Measurements from ENCODE around the gene SAFB2. TPM values are rescaled to one million over a fixed set of nuclear protein-coding genes. Genes with fewer than 3 reads are reported as not detected.
"Not testable (repeated sequence)": the region's sequence is repeated elsewhere in the genome, so short reads cannot be mapped to it uniquely, and the experiment has no call there.

The SAFB2 gene
- polyA plus RNA-seq, 1 donor from 2014 or later: 40.1 TPM

DNA sequence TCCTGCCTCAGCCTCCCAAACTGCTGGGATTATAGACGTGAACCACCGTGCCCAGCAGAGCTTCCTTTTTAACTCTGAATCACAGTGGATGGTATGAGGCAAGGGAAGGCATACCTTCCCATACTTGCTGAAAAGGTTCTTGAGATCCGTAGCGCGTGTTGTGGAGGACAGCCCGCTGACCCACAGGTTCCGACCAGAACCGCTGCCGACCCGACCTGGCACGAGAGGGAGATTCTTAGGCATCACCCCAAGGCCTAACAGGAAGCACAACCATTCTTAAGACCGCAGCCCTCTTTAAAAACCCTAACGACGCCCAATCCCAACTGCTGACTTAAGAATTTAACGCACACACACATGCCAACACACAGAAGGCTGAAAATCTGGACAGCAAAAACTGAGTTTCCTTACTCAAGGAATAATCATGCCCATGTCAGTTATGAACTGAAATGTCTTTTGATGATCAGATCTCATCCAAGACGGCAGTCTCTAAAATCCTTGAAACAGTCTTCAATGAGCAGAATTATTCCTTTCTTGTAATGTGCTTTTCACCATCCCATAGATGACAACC lies 12.6 kb downstream of the SAFB2 start:
- Histone ChIP-seq H3K9me2 (ENCODE audit: insufficient read depth, low read length) (no peaks in the 10 kb centered on the region), H3K4me2 (ENCODE audit: low read length) (no peak overlapping the region), H3F3A (ENCODE audit: insufficient read depth, low read length, poor library complexity, severe bottlenecking) (no peaks in the 10 kb centered on the region), H4K20me1 (ENCODE audit: insufficient read depth) (no peaks in the 10 kb centered on the region), H3K36me3 (ENCODE audit: insufficient read depth, low read length) (peaks cover 3% of the 10 kb centered on the region), H3K27ac (ENCODE audit: low read length) (no peak overlapping the region), H3K27me3 (ENCODE audit: insufficient read depth, low read depth, low read length) (no peaks in the 10 kb centered on the region), H3K79me2 (replicated peaks; ENCODE audit: insufficient read depth, low read length) (peaks cover 6% of the 10 kb centered on the region), H3K9me3 (ENCODE audit: low read length) (no peaks in the 10 kb centered on the region), H2AFZ (ENCODE audit: low read depth, low read length) (no peak overlapping the region), H3K9ac (ENCODE audit: low read length) (no peak overlapping the region), H3K4me3 (ENCODE audit: low read length) (no peak overlapping the region)
- TF ChIP-seq TAF1 (IDR thresholded peaks at IDR 0.05; ENCODE audit: low read depth) (no peak), EP300 (conservative IDR thresholded peaks at IDR 0.05; ENCODE audit: poor library complexity, severe bottlenecking) (no peak), SMC3 (conservative IDR thresholded peaks at IDR 0.05; ENCODE audit: poor library complexity) (no peak), MXI1 (conservative IDR thresholded peaks at IDR 0.05; ENCODE audit: poor library complexity, severe bottlenecking) (no peak), EZH2 (IDR thresholded peaks at IDR 0.05; ENCODE audit: borderline replicate concordance, insufficient read depth, low read length, poor library complexity, severe bottlenecking) (no peak), POLR2AphosphoS5 (IDR thresholded peaks at IDR 0.05) (no peak), RAD21 (conservative IDR thresholded peaks at IDR 0.05) (no peak)
- TF ChIP-seq, protein P1, sequence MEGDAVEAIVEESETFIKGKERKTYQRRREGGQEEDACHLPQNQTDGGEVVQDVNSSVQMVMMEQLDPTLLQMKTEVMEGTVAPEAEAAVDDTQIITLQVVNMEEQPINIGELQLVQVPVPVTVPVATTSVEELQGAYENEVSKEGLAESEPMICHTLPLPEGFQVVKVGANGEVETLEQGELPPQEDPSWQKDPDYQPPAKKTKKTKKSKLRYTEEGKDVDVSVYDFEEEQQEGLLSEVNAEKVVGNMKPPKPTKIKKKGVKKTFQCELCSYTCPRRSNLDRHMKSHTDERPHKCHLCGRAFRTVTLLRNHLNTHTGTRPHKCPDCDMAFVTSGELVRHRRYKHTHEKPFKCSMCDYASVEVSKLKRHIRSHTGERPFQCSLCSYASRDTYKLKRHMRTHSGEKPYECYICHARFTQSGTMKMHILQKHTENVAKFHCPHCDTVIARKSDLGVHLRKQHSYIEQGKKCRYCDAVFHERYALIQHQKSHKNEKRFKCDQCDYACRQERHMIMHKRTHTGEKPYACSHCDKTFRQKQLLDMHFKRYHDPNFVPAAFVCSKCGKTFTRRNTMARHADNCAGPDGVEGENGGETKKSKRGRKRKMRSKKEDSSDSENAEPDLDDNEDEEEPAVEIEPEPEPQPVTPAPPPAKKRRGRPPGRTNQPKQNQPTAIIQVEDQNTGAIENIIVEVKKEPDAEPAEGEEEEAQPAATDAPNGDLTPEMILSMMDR (IDR thresholded peaks at IDR 0.05; ENCODE audit: poor library complexity, severe bottlenecking): no peak
- TF ChIP-seq, protein P2, sequence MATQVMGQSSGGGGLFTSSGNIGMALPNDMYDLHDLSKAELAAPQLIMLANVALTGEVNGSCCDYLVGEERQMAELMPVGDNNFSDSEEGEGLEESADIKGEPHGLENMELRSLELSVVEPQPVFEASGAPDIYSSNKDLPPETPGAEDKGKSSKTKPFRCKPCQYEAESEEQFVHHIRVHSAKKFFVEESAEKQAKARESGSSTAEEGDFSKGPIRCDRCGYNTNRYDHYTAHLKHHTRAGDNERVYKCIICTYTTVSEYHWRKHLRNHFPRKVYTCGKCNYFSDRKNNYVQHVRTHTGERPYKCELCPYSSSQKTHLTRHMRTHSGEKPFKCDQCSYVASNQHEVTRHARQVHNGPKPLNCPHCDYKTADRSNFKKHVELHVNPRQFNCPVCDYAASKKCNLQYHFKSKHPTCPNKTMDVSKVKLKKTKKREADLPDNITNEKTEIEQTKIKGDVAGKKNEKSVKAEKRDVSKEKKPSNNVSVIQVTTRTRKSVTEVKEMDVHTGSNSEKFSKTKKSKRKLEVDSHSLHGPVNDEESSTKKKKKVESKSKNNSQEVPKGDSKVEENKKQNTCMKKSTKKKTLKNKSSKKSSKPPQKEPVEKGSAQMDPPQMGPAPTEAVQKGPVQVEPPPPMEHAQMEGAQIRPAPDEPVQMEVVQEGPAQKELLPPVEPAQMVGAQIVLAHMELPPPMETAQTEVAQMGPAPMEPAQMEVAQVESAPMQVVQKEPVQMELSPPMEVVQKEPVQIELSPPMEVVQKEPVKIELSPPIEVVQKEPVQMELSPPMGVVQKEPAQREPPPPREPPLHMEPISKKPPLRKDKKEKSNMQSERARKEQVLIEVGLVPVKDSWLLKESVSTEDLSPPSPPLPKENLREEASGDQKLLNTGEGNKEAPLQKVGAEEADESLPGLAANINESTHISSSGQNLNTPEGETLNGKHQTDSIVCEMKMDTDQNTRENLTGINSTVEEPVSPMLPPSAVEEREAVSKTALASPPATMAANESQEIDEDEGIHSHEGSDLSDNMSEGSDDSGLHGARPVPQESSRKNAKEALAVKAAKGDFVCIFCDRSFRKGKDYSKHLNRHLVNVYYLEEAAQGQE (IDR thresholded peaks at IDR 0.05; ENCODE audit: borderline replicate concordance): no peak

DNA sequence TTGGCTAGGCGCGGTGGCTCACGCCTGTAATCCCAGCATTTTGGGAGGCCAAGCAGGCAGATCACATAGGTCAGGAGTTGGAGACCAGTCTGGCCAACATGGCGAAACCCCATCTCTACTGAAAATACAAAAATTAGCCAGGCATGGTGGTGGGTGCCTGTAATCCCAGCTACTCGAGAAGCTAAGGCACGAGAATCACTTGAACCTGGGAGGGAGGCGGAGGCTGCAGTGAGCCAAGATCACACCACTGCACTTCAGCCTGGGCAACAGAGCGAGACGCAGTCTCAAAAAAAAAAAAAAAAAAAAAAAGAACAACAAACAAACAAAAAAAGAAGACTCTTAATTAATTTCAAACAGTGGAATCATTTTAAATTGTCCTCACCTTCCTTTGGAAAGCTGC lies 13.8 kb downstream of the SAFB2 start:
- H3K9me2 ChIP-seq (ENCODE audit: insufficient read depth, low read length); H3F3A ChIP-seq (ENCODE audit: insufficient read depth, low read length, poor library complexity, severe bottlenecking); H3K79me2 ChIP-seq (replicated peaks; ENCODE audit: insufficient read depth, low read length); H3K36me3 ChIP-seq (ENCODE audit: insufficient read depth, low read length); H3K9me3 ChIP-seq (ENCODE audit: low read length); H3K27ac ChIP-seq (ENCODE audit: low read length); H3K4me2 ChIP-seq (ENCODE audit: low read length); H2AFZ ChIP-seq (ENCODE audit: low read depth, low read length); H3K27me3 ChIP-seq (ENCODE audit: insufficient read depth, low read depth, low read length); H4K20me1 ChIP-seq (ENCODE audit: insufficient read depth); H3K9ac ChIP-seq (ENCODE audit: low read length); H3K4me3 ChIP-seq (ENCODE audit: low read length): not testable (repeated sequence)

DNA sequence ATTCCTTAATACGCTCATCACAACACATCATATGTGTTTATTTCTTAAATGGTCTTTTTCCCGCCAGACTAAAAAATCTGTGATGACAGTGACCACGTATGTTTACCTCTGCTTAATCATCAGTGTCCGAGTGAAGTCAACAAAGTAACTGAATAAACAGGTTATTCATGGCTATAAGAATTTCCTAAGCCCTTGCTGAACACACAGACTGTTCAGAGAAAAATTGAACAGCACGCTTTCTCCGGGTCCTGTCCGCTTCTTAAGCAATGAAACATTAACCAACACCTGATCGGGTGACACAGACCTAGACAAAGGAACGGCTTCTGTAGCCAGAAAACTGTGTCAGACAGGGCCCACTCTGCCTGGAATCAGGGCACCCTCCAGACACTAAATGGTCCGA lies 14.3 kb downstream of the SAFB2 start:
- H3K9me2 ChIP-seq (ENCODE audit: insufficient read depth, low read length): no peaks in the 10 kb centered on the region
- no peaks in the 10 kb centered on the region for H3K27me3 ChIP-seq (ENCODE audit: insufficient read depth, low read depth, low read length)
- H3K79me2 ChIP-seq (replicated peaks; ENCODE audit: insufficient read depth, low read length): peaks cover 6% of the 10 kb centered on the region
- no peaks in the 10 kb centered on the region for H3F3A ChIP-seq (ENCODE audit: insufficient read depth, low read length, poor library complexity, severe bottlenecking)
- no peak overlapping the region for H3K9ac ChIP-seq (ENCODE audit: low read length)
- no peak overlapping the region for H3K27ac ChIP-seq (ENCODE audit: low read length)
- no peaks in the 10 kb centered on the region for H4K20me1 ChIP-seq (ENCODE audit: insufficient read depth)
- no peak overlapping the region for H2AFZ ChIP-seq (ENCODE audit: low read depth, low read length)
- TF ChIP-seq RAD21 (conservative IDR thresholded peaks at IDR 0.05) (no peak), SMC3 (conservative IDR thresholded peaks at IDR 0.05; ENCODE audit: poor library complexity) (no peak), EP300 (conservative IDR thresholded peaks at IDR 0.05; ENCODE audit: poor library complexity, severe bottlenecking) (no peak), TAF1 (IDR thresholded peaks at IDR 0.05; ENCODE audit: low read depth) (no peak), MXI1 (conservative IDR thresholded peaks at IDR 0.05; ENCODE audit: poor library complexity, severe bottlenecking) (no peak), POLR2AphosphoS5 (IDR thresholded peaks at IDR 0.05) (no peak)
- TF ChIP-seq, protein P1 (IDR thresholded peaks at IDR 0.05; ENCODE audit: poor library complexity, severe bottlenecking): no peak
- no peaks in the 10 kb centered on the region for H3K9me3 ChIP-seq (ENCODE audit: low read length)
- peaks cover 3% of the 10 kb centered on the region for H3K36me3 ChIP-seq (ENCODE audit: insufficient read depth, low read length)
- no peak overlapping the region for H3K4me3 ChIP-seq (ENCODE audit: low read length)
- no peak overlapping the region for H3K4me2 ChIP-seq (ENCODE audit: low read length)
